Measurements from ENCODE around the gene SDS.

Gene SDS, protein sequence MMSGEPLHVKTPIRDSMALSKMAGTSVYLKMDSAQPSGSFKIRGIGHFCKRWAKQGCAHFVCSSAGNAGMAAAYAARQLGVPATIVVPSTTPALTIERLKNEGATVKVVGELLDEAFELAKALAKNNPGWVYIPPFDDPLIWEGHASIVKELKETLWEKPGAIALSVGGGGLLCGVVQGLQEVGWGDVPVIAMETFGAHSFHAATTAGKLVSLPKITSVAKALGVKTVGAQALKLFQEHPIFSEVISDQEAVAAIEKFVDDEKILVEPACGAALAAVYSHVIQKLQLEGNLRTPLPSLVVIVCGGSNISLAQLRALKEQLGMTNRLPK

DNA sequence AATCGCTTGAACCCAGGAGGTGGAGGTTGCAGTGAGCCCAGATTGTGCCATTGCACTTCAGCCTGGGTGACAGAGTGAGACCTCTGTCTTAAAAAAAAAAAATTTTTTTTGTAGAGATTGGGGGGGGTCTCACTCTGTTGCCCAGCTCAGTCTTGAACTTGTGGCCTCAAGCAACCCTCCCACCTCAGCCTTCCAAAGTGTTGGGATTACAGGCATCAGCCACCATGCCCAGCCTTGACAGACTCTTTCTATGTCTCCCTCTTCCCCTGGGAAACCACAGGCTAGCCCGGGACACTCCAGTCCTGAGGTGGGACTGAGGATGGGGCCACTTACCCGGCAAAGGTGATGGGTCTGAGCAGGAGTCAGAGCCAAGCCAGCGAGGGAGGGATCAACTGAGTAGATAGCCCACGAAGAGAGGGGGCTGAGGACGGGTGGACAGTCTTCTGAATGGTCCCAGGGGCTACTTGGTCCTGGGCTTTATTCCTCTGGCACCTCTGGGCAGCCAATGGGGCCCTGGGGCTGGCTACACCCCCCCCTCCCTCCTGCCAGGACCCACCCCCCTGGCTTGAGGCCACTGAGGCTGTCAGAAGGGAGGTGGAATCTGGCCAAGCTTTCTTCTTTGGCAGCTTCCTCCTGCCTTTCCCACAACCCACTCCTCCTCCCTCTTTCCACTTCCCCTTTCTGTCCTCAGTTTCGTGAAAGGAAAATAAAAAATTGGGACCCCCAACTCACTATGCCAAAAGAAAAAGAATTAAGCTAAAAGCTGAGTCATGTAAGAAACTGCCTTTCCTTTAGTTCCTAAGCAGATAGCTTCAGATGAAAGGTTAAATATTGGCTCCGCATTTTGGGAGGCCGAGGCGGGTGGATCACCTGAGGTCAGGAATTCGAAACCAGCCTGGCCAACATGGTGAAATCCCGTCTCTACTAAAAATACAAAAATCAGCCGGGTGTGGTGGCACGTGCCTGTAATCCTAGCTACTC lies at the start of gene SDS:
SDS (minus strand) TSS at position 453 of the 981 bp plus-strand sequence. CDS start 4,179 bp downstream, outside the sequence.
- DNase-seq (ENCODE audit: low read depth) = peak; percentile 83
- TF ChIP-seq, protein P1, sequence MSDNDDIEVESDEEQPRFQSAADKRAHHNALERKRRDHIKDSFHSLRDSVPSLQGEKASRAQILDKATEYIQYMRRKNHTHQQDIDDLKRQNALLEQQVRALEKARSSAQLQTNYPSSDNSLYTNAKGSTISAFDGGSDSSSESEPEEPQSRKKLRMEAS (IDR thresholded peaks at IDR 0.05; ENCODE audit: low read depth, low read length) = no peak
- no peak for TF ChIP-seq POLR2A (IDR thresholded peaks at IDR 0.05; ENCODE audit: extremely low read depth, insufficient read length)
- TF ChIP-seq, protein P2, sequence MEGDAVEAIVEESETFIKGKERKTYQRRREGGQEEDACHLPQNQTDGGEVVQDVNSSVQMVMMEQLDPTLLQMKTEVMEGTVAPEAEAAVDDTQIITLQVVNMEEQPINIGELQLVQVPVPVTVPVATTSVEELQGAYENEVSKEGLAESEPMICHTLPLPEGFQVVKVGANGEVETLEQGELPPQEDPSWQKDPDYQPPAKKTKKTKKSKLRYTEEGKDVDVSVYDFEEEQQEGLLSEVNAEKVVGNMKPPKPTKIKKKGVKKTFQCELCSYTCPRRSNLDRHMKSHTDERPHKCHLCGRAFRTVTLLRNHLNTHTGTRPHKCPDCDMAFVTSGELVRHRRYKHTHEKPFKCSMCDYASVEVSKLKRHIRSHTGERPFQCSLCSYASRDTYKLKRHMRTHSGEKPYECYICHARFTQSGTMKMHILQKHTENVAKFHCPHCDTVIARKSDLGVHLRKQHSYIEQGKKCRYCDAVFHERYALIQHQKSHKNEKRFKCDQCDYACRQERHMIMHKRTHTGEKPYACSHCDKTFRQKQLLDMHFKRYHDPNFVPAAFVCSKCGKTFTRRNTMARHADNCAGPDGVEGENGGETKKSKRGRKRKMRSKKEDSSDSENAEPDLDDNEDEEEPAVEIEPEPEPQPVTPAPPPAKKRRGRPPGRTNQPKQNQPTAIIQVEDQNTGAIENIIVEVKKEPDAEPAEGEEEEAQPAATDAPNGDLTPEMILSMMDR (IDR thresholded peaks at IDR 0.05; ENCODE audit: low read depth, low read length) = no peak
- TF ChIP-seq MYC (IDR thresholded peaks at IDR 0.05; ENCODE audit: low read depth, low read length) = no peak
- H3K4me3 ChIP-seq (ENCODE audit: low read depth, low read length) = peak within 1 kb of the TSS; percentile 12

DNA sequence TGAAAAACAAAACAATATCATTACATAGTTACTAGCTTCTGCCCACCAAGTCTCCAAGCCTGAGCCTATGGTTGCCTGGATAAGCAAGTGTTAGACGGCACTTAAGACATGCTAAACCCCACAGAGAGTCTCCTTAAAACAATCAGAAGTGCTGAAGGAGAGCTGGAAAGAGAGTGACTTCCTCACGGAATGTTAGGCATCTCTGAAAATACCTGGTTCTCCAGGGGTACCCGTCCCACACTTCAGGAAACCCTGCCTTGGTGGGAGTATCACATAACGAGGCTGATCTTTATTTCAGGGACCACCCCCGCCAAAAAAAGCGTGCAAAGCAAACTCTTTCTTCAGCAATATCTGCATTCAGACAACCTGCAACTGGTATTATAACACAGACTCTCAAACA lies 49.6 kb upstream of the SDS start:
- H3K4me3 ChIP-seq (ENCODE audit: low read depth, low read length) = no peak overlapping the region
- TF ChIP-seq, protein P1 (IDR thresholded peaks at IDR 0.05; ENCODE audit: low read depth, low read length) = no peak
- no peak for TF ChIP-seq POLR2A (IDR thresholded peaks at IDR 0.05; ENCODE audit: extremely low read depth, insufficient read length)
- TF ChIP-seq, protein P2 (IDR thresholded peaks at IDR 0.05; ENCODE audit: low read depth, low read length) = no peak
- TF ChIP-seq MYC (IDR thresholded peaks at IDR 0.05; ENCODE audit: low read depth, low read length) = no peak
- DNase-seq (ENCODE audit: low read depth) = no peak

DNA sequence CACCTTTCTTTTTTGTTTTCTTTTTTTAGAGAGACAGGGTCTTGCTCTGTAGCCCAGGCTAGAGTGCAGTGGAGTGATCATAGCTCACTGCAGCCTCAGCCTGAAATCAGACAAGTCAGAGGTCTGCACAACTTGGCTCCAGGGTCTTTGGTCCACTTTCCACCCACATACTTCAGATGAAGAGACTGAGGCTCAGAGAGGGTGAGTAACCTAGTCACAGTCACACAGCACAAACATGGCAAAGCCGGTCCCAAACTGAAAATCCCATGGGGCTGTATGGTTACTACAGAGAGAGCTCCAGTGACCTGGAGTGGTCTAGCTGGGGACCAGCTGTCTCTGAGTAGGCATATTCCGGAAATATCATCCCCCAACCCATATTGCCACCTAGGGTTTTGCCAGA lies 48.8 kb upstream of the SDS start:
- no peak overlapping the region for H3K4me3 ChIP-seq (ENCODE audit: low read depth, low read length)
- no peak for DNase-seq (ENCODE audit: low read depth)
- TF ChIP-seq, protein P2 (IDR thresholded peaks at IDR 0.05; ENCODE audit: low read depth, low read length) = no peak
- no peak for TF ChIP-seq POLR2A (IDR thresholded peaks at IDR 0.05; ENCODE audit: extremely low read depth, insufficient read length)
- TF ChIP-seq, protein P1 (IDR thresholded peaks at IDR 0.05; ENCODE audit: low read depth, low read length) = no peak
- TF ChIP-seq MYC (IDR thresholded peaks at IDR 0.05; ENCODE audit: low read depth, low read length) = no peak

DNA sequence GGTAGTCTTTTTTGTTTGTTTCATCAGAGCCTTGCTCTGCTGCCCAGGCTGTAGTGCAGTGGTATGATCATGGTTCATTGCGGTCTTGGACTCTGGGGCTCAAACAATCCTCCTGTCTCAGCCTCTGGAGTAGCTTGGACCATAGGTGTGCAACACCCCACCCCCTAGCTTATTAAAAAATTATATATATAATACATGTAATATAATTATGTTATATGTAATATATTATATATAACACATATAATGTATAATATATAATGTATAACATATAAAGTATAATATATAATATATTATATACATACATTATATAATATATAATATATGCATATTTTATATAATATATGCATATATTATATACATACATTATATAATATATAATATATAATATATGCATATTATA lies 46.2 kb upstream of the SDS start:
- TF ChIP-seq, protein P2 (IDR thresholded peaks at IDR 0.05; ENCODE audit: low read depth, low read length) = no peak
- TF ChIP-seq MYC (IDR thresholded peaks at IDR 0.05; ENCODE audit: low read depth, low read length) (no peak), POLR2A (IDR thresholded peaks at IDR 0.05; ENCODE audit: extremely low read depth, insufficient read length) (no peak)
- TF ChIP-seq, protein P1 (IDR thresholded peaks at IDR 0.05; ENCODE audit: low read depth, low read length) = no peak

DNA sequence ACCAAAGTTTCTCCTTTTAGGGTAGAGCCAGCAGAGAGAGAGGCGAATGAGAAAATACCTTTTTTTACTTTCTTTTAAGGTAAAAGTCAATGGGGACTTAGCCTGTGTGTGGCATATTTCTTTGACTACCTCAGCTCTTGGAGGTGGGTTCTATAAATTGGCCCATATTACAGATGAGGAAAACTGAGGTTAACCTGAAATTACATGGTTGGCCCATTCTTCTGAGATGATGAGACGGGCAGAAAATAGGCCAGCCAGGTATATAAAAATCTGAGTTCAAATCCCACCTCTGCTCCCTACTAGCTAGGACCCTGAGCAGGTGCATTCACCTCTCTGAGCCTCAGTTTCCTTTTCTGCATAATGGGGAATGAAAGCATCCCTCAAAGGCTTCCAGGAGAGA lies 45.6 kb upstream of the SDS start:
- no peak for TF ChIP-seq MYC (IDR thresholded peaks at IDR 0.05; ENCODE audit: low read depth, low read length)
- TF ChIP-seq, protein P1 (IDR thresholded peaks at IDR 0.05; ENCODE audit: low read depth, low read length) = no peak
- TF ChIP-seq, protein P2 (IDR thresholded peaks at IDR 0.05; ENCODE audit: low read depth, low read length) = no peak
- no peak for TF ChIP-seq POLR2A (IDR thresholded peaks at IDR 0.05; ENCODE audit: extremely low read depth, insufficient read length)
- H3K4me3 ChIP-seq (ENCODE audit: low read depth, low read length) = no peak overlapping the region
- no peak for DNase-seq (ENCODE audit: low read depth)

More for the DNA sequence above, 46.2 kb upstream of the SDS start:
- DNase-seq (ENCODE audit: low read depth) = no peak
- H3K4me3 ChIP-seq (ENCODE audit: low read depth, low read length) = no peak overlapping the region

All from NB4 (cell line).